NCI-H2196 treated with DMSO at 0.1 percent for 48 hours (cell line): ENCODE measurements around the gene SAMD10.
"Not testable (repeated sequence)": the region's sequence is repeated elsewhere in the genome, so short reads cannot be mapped to it uniquely, and the experiment has no call there.

Source experiments
- DNase-seq: peaks from one replicate; lab custom pipeline; 2025; ENCODE audit not compliant: unreplicated experiment; lab: John Stamatoyannopoulos, UW

Gene SAMD10

DNA sequence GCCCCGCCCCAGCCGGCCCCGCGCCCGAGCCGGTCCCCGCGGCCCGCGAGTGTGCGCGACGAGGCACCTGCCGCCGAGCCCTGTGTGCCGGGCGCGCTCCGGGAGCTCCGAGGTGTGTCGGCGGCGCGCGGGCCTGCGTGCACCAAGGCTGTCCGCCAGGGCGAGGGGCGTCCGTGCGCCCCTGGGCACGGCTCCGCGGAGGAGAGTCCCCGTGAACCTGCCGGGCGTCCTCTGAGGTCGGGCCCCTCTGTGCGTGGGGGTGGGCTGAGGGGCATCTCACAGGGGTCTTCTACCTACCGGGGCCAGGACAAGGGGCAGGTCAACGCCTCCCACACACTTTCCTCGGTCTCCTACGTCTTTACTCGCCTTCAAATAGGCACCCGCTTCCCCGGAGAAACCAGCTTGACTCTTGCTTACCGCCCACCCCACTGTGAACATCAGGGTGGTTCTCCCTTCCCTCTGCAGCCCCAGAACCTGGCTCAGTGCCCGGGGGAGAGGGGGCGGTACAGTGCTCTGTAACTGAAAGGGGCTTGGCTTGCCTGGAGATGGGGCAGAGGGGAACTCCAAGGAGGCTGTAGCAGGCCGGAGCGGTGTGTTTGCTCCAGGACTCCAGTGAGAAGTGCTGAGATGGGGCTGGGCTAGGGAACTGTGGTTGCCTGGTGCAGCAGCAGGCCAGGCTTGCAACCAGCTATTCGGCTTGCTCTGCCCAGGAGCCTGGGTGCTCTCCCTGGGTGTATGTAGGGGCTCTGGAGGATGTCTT is at the start of gene SAMD10:
TSS of gene SAMD10 (minus strand) at position 86 of the 760 bp plus-strand sequence. CDS start 175 bp downstream, outside the sequence.
- peak; percentile 19 for DNase-seq

- no peak for DNase-seq
These were observed 48.7 kb upstream of the SAMD10 start for GRCh38 chr20:64027981-64028685.

GRCh38 chr20:64025826-64026412 is 46.5 kb upstream of the SAMD10 start:
- DNase-seq: no peak

DNA sequence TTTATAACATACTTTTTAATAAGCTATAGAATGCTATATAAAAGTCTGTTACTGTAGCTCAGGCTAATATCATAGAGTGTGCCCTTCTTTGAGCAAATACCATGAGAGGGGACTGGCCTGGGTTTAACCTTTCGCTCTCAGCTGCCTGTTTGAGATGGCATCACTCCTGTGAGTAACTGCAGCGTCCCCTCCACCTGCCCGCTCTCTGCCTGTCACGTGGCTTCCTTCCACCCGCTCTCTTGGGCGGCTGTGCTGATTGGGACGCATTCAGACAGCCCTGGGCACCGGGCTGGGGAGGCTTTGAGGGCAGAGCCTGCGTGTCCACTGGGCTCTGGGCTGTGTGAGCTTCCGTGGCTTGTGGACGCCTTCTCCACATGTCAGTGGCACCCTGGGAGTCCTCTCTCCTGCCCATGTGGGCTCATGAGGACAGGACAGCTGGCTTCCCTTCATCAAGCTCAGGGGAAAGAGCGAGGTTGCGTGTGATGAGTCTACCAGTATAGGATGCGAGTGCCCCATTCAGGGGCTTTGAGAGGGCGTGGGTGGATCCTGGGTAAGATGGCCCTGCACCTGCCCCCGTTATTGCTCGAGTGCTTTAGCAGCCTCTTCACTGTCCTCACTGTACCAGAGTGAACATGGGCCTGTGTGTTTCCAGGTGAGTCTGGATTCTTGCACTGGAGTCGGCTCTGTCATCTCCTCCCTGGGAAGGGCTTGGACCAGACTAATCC is 45.8 kb upstream of the SAMD10 start:
- no peak for DNase-seq

DNA sequence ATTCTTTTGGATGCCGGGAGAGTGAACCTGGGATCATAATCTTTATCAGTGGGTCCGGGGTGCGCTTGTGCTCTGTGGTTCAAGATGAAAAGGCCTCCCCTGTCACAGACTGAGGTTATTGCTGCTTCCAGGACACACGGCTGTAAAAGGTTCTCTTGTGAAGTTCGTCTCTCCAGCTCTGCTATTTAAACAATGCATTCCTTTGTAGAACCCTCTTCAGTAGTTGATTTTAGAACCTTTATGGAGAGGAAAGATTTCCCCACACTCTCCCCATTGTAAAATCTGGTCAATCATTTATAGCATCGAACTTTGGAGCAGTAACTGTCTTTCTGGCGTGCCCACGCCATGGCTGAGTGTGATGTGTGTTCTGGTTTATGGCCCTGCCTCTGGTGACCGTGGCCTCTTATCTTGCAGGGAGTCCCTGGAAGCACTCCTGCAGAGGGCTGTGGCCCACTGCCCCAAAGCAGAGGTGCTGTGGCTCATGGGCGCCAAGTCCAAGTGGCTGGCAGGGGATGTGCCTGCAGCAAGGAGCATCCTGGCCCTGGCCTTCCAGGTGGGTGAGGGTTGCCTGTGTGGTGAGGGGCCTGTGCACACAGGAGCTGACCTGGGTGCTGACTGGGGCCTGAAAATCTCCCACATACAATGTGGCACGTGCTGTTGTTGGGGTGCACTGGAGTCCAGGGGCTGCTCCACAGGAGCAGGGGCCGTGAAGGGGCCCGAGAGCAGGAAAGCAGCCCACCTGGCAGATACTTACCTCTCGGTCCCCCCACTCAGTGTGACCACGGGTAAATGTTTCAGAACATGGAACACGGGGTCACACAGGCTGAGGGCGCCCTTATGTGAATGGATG is 44.9 kb upstream of the SAMD10 start:
- no peak for DNase-seq

DNA sequence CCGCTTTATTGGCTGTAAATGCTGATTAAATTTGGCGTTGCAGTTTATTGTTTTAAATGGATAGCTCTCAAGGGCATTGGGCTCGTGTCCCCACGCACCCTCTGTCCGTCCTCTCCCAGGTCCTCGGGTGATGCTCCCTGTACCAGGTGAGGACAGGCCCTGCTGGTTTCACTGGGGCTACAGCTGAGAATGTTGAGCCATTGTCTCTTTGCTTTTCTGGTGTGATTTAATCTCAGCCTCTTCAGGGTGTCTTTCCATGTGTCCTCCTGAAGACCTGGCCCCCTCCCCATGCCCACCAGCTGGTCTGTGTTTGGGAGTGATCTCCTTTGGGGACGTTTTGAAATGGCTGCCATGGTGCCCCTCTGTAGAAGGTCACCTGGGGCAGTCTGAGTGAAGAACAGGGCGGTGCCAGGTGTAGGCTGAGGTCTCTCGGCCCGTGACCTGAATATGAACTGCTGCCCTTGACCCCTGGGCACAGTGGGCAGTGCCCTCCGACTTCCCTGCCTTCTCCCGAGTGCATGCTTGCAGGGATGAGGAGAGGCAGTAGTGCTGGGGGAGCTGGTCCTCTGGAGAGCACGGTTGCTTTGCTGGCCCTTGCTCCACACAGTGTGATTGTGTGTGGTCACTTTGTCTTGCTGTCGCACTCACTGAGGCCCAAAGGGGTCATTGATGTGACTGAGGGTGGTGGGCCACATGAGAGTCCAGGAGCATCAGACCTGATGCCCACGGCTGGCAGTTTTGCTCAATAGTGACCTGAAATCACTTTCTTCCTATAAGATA is 44.1 kb upstream of the SAMD10 start:
- no peak for DNase-seq

DNA sequence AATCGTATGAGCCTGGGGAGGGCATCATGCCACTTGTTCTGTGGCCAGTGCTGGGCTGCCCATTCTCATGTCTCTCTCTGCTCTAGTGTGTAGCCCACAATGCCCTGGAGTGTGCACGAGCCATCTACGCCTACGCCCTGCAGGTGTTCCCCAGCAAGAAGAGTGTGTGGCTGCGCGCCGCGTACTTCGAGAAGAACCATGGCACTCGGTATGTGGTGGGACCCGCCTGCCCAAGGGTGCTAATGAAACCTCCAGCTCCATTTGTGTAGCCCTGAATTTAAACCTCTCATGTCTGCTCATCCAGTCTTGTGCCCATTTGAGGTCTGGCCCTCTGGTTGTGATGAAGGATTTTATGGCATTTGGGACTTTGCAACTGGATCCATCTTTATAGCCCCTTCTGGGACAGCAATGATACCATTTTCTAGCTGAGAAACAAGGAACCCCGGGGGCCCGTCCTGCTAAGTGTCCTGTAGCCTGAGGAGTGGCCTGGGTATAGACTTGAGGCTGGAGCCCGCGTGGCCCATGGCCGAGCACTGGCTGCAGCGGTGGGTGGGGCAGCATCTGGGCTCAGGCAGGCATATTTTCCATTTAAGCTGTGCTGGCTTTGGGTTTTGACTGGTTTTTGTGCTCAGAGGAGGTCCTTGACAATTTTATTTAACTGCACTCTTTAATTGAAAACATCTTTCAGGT is 43.4 kb upstream of the SAMD10 start:
- DNase-seq: no peak

- DNase-seq: no peak
These were observed 41.9 kb upstream of the SAMD10 start for GRCh38 chr20:64021124-64021975.

- DNase-seq: no peak
These were observed 36.2 kb upstream of the SAMD10 start for GRCh38 chr20:64015635-64016034.

- not testable (repeated sequence) for DNase-seq
These were observed 33.1 kb upstream of the SAMD10 start for GRCh38 chr20:64012385-64013154.

DNA sequence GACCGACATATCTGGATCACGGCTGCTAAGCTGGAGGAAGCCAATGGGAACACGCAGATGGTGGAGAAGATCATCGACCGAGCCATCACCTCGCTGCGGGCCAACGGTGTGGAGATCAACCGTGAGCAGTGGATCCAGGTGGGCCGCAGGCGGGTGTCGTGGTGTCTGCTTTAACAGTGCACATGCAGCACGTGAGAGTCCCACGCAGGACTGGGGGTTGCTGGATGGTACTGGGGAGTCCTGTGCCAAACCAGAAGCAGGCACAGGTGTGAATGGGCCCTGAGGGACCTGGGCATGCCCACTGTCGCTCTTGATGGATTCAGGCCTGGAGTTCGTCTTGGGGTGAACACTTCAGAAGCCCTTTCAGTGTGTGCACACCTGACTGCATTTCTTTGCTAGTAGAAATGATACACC is 31.9 kb upstream of the SAMD10 start:
- no peak for DNase-seq

DNA sequence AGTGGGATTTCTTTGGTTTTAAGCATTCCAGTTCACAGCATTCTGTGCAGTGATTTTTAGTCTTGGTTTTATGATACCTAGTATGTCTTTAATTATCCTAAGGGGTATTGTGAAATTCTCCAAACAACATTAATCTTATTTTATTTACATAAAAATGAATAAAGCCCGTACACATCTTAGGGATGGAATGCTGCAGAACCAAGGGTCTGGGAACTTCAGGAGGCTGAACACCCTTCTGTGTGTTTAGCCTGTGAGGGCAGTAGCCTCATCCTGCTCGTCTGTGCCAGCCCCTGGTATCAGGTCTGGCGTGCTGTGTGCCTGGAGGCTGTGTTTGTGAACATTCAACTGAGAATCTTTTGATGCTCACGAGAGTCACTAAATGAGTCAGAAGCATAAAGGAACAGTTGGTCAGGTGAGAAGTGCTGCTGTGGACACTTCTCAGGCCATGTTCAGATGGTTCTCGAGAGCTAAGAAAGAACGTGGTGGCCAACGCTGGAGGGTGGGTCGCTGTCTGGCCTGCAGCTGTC is 31.3 kb upstream of the SAMD10 start:
- DNase-seq: no peak

- DNase-seq: no peak
These were observed 30.5 kb upstream of the SAMD10 start for GRCh38 chr20:64009811-64010387.

GRCh38 chr20:64006902-64007301 is 27.5 kb upstream of the SAMD10 start:
- DNase-seq: no peak

DNA sequence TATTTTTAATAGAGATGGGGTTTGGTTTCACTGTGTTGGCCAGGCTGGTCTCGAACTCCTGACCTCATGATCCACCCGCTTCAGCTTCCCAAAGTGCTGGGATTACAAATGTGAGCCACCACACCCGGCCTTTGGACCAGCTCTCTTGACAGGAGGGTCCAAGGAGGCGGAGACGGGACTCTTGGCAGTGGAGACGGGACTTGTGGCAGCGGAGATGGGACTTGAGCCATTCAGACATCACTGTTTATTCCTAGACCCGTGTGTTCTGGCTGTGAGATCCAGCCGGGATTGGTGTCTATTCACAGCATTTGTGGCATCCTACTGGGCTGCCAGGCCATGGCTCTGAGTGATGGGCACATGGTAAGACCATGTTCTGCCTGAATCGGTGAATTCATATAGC is 27.0 kb upstream of the SAMD10 start:
- no peak for DNase-seq

DNA sequence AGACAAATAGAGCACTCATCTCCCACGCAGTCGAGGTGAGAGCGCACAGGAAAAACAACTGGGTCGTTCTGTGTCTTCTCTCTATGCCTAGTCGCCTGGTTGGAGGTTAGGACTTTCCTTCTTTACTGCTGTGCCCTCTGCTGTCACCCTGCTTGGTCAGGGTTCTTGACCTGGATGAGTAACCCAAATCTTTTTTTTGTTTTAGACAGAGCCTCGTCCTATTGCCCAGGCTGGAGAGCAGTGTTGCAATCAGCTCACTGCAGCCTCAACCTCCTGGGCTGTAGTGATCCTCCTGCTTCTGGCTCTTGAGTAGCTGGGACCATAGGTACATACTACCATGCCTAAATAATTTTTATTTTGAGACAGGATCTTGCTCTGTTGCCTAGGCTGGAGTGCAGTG is 26.0 kb upstream of the SAMD10 start:
- DNase-seq: no peak
